Fibroblast of skin of abdomen (primary cell): ENCODE data around the gene RDH5.

Experiments used
- DNase-seq: peaks from one replicate; pipeline ENCODE4 v3.0.0-alpha.2; 2013

The RDH5 gene

DNA sequence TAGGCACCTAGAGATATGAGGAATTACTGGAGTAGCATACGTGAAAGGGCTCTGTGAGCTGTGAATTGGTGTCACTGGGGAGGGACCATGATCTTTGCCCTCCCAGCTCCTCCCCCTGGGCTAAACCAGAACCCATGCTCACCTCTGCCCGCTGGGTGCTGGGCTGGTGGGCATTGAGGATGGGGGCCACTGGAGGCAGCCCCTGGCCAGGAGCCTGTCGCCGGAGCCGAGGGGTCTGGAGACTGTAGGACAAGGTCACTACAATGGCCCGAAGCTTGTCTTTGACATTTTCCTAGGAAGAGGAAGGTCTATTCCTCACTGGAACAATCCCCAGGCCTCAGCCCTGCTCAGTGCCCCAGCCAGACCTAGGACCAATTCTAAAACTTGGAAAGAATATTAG lies 24.1 kb upstream of the RDH5 start:
- DNase-seq = no peak

DNA sequence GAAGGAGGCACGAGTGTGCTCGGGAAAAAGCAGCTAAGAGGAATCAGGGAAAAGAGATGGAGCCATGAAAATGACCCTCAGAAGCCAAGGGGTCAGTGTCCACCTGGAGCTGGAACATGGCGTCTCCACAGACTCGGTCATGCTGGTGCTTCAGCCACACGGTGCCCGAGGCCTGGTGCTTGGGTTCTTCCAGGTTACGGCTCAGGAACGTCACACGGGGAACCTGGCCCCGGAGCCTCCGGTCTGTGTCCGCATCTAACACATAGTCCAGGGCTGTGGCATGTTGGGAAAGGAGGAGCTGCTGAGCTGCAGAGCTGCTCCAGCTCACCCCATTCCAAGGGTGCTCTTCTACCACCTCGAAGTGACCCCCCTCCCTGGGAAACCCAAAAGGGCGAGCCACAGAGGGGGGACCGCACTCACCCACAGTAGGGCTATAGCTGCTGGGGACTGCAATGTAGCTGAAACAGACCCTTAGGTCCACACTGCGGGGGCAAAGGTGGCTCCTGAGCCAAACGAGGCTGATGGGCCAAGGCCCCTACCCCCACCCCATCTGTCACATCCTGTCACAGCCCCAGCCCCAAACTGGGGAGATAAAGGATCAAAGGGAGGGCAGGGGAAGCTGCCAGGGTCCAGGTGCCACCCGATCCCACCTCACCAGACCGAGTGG lies 23.3 kb upstream of the RDH5 start:
- DNase-seq = no peak

GRCh38 chr12:55697686-55698085 lies 22.5 kb upstream of the RDH5 start:
- DNase-seq = no peak

GRCh38 chr12:55698241-55698955 lies 21.8 kb upstream of the RDH5 start:
- no peak for DNase-seq

DNA sequence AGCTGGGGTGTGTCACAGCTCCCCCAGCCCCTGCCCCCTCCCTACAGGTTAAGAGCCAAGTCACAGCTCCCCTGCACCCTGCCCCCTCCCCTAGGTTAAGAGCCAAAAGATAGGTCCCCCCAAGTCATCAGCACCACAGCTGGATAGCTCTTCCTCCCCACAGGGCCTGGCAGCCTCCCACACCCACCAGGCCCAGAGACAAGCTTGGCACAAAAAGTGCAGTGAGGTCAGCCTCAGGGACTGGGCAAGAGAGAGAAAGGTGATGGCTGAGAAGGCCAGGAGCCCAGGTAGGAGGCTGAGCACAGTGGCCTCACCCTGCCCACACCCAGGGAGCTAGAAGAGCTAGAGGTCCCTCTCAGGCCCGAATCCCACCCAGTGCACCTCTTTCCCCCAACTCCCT lies 21.2 kb upstream of the RDH5 start:
- DNase-seq = no peak

GRCh38 chr12:55699471-55700055 lies 20.6 kb upstream of the RDH5 start:
- DNase-seq = no peak

GRCh38 chr12:55700255-55701018 lies 19.8 kb upstream of the RDH5 start:
- no peak for DNase-seq

- DNase-seq = no peak
These were observed 17.3 kb upstream of the RDH5 start for GRCh38 chr12:55702861-55703260.

DNA sequence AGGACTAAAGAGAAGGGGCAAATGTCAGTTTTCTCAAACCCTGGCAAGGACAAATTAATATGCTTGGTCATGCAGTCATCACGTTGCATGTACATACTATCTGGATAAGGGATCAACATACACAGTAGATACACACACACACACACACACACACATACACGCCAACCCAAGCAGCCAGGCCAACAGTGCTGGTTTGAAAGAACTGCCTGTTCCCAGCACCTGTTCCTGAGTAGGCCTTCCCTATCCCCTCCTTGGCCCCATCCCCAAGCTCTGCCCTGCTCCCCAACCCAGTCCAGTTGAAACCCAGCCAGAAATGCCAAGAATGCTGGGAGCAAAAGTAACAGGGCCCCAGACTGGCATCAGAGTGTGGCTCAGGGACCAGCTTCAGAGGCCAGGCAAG lies 16.9 kb upstream of the RDH5 start:
- no peak for DNase-seq

- DNase-seq = no peak
These were observed 16.1 kb upstream of the RDH5 start for GRCh38 chr12:55703901-55704761.

GRCh38 chr12:55704824-55705718 lies 15.1 kb upstream of the RDH5 start:
- no peak for DNase-seq

GRCh38 chr12:55705782-55706402 lies 14.3 kb upstream of the RDH5 start:
- DNase-seq = no peak

- DNase-seq = no peak
These were observed 13.5 kb upstream of the RDH5 start for GRCh38 chr12:55706568-55707218.

- DNase-seq = no peak
These were observed 12.9 kb upstream of the RDH5 start for GRCh38 chr12:55707219-55707671.

GRCh38 chr12:55707841-55708694 lies 12.1 kb upstream of the RDH5 start, which contains the start of gene ITGA7:
TSS of gene ITGA7 (minus strand) at chr12:55707904. CDS start at chr12:55707682, 222 bp downstream.
- DNase-seq = no peak

DNA sequence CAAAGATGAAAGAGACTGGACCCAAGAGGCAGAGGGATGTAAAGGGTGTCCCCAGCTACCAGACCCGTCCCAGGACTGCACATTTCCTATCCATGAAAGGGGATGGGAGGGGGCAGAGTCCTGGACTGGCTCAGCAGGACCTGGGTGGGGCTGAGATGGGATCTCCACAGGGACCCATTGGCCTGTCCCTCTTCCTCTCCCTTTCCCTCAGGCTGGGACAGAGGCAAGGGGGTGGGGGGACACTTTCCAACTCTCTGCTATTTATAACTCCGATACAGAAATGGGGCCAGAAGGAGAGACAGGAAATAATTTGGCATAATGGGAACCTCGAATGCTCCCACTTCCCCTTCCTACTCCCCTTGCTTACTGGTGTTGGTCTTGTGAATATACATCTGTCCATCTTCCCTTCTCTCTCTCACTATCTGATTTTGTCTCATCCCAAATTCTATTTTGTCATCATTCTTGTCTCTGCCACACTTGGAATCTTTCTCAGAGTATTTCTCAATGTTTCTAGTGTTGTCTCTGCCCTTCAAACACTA lies 11.4 kb upstream of the RDH5 start:
- no peak for DNase-seq

DNA sequence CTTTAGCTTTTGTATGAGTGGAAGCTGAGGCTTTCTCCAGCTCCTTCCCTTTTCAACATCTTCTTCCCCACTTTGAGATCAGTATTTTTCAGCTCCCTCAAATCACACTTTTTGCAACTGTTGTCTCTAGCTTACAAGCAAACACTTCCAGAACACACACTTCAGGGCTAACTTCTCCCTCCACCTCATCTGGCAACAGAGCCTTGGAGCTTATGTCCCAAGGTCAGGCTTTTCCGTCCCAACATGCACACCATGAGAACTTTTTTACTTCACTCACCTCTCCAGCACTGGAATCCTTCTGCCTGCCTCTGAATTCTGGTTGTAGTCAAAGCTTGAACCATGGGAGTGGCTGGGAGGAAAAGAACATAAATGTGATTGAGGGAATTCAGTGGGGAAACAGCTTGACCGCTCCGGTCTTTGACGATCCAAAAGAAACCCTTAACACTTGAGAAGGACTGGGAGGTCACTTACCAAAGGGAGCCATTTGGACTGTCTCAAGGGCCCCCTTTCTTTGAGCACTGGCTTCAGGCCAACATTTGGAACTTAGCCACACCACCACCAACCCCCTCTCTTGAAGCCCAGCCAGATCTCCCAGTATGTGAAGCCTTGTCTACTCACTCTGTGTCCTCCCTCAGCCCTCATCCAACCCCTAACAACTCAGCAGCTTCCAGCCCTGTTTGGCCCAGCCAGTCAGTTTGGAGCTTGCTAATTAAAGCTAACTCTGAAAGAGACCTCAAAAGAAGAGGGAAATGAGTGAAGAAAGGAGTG lies 8.2 kb upstream of the RDH5 start:
- no peak for DNase-seq
